Activated effector memory CD4-positive, alpha-beta T cell treated with anti-CD3 and anti-CD28 coated beads, Interleukin-2, amount 50 U/mL, for 16 hours (primary cell): Measurements from ENCODE around the gene ZNF182.
"Not testable (repeated sequence)": the region's sequence is repeated elsewhere in the genome, so short reads cannot be mapped to it uniquely, and the experiment has no call there.

Experiments
- DNase-seq: peaks from one replicate; pipeline ENCODE4 v3.0.0-alpha.2; 2020

ZNF182 gene

DNA sequence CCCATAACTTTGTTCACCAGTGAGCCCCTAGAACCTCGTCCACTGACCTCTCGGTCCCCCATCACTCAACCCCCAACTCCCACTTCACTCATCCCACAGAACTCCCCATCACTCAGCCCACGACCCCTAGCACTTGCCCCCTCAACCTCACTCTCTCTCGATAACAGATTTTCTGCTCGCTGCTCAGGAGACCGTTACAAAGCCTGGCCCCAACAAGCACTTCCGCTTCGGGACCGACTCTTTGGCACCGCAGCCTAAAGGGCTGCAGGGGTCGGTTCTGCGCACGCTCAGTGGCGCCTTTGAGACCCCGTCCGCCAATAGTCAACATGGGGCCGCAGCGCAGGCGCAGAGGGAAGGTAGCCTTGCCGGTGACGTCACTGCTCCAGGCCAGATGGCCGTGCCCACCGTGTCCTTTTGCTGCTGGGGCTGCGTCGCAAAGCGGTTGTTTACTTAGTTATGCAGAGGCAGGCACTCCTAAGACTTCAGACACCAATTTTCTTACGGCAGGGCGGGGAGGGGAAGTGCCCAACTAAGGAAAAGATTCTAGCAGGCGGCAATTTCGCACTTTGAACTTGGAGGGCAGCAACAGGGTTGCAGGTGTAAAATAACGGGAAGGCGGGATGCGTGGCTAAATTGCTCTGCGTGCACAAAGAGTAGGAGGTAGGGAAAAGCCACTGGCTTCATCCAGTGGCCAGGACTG is at the start of gene ZNF182:
ZNF182 (minus strand) TSS at position 232 of the 700 bp plus-strand sequence. CDS start 1,380 bp downstream, outside the sequence.
- DNase-seq = peak; percentile 96

DNA sequence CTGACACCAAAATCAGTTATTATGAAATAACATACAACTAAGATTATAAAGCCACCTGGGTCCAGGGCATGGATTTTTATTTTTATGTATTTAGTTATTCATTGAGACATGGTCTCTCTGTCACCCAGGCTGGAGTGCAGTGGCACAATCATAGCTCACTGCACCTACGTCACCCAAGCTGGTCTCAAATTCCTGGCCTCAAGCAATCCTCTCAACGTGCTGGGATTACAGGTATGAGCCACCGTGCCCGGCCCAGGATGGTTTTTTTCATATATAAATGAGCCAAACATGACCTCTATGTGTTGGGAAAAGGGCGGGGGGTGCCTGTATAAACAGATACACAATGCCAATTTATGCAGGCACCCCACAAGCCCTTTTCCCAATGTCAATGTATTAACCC is 43.1 kb upstream of the ZNF182 start:
- no peak for DNase-seq

DNA sequence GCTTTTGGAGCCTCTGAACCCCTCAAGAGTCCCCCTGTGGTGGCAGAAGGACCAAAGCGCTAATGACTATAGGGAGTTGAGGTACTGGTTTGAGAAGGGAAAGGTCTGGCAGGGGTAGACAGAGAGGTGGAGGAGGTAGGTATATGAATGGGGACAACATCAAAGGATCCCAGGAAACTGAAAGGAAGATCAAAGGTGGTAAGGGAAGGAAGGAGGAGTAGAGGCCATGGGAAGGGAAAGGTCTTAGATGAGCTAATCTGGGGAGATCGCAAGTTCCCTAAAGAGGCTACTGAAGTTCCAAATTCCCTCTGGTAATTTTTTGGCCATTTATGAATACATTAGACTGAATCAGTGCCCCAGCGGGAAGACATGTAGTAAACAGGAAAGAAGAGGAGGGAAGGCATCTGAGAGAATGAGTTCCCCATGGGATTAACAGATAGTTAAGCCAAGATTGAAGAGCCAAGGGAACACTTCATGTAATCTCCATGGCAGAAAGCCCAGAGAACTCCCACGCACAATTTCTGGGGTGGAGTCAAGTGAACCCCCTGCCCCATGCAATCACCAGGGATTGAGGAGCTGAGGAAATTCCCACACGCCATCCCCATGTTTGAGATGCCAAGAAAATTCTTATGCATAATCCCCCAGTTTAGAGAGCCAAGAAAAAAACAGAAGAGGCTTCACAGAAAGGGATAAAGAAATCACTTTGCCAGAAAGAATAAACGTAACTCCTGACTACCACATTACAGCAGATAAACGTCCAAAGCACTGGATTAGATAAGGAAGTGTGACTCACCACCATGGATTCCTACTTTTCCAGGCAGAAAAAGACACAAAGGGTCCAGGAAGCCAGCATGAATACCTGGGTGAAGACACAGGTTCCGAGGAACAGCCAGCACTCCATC is 41.9 kb upstream of the ZNF182 start:
- DNase-seq = no peak

DNA sequence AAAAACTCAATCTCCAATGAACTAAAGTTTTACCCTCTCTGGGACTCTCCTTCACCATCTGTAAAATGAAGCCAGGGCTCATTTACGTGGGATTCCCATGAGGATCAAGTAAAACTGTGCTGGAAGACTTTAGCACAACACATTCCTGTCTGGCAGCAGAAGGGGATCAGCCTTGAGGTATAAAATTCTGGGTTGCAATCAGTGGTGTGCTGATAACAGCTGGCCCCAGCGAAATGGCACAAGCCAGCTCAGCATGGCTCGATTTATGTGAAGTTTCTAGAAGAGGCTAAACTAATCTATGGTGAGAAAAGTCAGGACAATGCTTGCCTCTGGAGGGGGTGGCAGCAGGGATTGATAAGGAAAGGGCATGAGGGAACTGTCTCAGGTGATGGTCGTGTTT is 39.3 kb upstream of the ZNF182 start:
- DNase-seq = no peak

DNA sequence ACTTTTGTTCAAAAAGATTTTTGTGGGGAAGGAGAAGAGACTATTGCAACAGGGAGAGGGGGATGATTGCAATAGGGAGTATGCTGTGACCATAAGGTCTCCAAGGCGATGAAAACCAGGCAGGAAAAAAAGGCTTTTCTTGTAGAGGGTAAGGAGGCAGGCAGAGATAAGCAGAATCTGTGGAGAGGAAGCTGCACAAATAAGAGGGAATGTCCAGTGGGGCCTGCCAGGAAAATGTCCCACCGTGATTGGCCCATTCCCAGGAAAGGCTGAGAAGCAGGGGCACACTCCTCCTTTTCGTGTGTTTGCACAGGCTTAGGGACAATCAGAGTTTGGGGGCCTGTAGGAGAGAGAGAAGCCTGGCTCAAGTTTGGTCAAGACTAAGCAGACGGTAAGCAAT is 32.1 kb upstream of the ZNF182 start:
- no peak for DNase-seq

DNA sequence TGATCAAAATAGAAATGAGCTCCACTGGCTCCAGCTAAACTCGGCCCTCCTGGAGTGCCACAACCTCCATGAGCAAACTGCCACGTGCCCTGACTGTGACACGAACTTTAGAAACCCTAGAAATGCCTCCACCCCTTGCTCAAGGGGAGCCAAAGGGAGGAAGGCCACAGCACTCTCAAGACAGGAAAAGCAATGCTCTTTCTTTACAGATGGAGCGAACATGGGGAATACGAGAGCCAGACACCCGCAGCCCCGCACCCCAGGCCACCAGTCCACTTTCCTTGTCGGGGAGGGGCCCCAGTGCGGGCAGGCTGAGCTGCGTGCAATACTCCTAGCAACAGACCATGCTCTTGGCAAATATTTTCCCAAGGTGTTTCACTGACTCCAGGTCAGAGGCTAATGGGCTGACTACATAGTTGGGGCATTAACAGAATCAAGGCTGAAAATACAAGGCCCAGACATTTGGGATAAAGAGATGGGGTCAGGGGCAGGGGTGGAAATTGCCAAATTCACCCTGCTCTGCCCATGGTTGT is 26.9 kb upstream of the ZNF182 start:
- not testable (repeated sequence) for DNase-seq

DNA sequence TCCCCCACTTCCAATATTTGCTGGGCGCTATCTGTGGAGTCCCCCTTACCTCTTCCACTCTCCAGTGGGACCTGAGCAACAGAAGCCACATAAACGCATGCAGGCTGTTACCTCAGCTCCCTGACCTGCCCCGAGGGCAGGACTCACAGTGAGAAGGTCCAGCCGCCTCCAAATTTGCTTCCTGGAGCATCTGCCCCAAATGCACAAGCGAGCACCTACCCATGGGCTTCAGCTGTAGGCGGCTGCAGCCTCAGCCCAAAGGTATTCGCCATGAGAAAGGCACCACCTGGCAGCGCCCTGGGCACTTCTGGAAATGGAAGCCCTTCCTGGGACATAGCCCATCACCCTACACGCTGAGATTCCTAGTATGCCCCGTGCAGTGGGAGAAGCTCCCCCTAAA is 26.4 kb upstream of the ZNF182 start:
- DNase-seq = no peak

DNA sequence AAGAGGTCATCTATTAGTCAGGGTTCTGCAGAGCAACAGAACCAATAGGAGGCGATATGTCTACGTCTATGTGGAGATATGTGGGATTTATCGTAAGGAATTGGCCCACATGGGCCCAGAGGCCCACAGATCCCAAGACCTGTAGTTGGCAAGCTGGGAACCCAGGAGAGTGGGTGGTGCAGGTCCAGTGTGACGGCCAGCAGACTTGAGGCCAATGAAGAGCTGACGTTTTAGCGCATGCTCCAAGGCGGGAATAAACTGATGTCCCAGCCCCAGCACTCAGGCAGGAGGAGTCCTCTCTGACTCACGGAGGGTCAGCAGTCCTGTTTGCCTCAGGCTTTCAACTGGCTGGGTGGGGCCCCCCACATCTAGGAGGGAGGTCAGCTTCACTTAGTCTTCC is 24.3 kb upstream of the ZNF182 start:
- no peak for DNase-seq

DNA sequence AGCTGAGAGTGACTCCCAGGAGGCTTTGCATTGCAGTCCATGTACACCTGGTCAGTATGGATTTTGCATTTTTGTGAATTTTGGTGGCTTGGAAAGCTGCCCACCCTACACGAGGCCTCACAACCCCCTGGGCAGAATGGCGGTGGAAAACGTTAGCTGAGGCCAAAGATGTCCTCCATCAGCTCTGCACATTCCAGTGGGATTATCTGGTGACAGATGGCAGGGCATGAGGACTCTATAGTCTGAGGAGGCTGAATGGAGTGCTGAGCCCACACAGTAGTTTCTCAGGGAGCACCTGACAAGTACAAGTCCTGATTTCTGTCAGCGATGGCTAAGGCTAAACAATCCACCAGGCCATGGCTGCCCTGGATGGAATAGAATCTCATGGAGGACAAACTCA is 23.8 kb upstream of the ZNF182 start:
- DNase-seq = not testable (repeated sequence)

DNA sequence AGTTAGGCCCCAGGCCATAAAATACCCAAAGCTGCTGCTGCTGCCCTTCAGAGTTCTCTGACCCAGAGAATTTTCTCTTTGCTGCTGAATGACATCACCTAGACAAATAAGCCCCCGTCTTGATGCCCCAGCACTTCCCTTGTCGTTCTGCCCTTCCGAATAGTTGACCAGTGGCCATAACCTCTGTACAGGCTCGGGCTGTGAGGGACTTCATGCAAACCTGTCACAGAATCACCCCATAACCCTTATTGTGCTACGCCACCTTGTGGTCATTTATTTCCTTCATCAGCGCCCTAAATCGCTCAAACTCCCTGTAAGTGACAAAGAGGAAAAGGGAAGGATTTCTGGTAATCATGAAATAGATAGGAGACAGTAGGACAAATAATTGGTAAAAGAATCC is 21.8 kb upstream of the ZNF182 start:
- peak; percentile 69 for DNase-seq

DNA sequence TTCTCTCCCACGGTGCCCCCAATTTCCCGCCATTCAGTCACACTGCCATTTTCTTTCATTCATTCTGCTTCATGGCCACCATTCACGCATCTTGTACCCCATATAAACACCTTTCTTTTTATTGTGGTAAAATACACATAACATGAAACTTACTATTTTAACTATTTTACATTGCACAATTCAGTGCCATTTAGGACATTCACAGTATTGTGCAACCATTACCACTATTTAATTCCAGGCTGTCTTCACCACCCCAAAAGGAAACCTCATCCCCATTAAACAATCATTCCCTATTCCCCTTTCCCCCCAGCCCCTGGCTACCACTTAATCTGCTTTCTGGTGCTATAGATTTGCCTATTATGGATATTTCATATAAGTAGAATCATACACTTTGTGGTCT is 18.9 kb upstream of the ZNF182 start:
- DNase-seq = no peak

DNA sequence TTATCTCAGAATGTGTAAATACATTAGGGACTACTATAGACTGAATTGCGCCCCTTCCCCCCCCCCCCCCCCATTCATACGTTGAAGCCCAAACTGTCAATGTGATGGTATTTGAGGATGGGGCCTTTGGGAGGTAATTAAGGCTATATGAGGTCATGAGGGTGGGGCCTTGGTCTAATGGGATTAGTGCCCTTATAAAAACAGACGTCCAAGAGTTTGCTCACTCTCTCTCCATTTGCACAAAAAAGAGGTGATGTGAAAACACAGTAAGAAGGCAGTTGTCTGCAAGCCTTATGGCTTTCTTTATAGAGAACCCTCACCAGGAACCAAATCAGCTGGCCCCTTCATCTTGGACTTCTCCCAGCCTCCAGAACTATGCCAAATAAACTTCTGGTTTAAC is 18.3 kb upstream of the ZNF182 start:
- DNase-seq = no peak

DNA sequence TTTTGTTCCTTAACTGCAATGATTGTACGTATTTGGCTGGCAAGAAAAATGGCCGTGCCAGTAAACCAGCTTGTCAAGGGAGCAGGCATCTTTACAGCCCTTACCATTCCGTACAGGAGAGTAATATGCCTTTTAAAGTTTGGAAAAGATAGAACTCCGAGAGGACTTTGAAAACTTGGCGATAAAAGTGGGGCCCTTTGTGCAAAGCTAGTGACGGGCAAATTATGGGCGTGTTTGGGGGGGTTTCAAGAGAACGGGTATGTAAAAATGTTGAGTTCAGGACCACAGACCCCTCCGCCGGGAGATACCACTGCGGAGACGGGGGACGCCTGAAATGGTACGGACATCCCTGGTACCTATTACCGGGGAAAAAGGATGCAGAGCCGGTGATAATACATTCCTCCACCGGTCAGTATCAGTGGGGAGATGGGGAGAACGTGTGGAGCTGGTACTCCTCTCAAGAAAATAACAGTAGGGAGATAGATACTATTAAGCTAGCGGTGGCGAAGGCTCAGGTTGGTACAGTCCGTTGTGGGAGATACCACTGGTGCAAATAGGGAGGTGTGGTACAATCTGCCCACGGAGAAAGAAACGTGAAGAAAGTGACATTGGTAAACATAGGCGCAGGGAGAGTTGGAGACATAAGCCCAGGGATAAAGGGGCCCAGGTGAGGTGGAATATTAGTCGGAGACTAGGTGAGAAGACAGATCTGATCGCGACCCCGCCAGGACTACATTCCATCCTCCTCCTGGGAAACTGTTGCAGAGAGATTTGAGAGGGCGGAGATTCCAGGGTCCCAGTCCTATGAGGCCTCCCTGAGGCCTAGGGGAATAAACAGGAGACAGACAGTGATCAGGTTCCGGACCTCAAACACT is 17.5 kb upstream of the ZNF182 start:
- peak; percentile 88 for DNase-seq

DNA sequence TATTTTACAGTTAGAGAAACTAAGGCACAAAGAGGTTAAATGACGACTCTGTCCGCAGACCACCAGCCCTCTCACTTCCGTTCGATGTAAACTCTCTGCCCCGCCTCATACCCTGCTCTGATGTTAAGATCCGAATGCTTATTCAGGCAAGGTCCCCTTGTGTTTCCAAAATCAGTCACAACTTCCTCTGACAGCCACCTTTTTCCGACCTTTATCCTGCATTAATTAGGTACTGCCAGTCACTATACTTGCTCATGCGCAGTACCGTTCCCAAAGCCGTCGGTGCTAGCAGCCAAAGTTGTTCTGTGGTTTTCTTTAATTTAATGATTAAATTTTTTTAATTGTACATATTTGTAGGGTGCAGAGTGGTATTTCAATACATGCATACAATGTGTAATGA is 16.7 kb upstream of the ZNF182 start:
- DNase-seq = peak; percentile 70

DNA sequence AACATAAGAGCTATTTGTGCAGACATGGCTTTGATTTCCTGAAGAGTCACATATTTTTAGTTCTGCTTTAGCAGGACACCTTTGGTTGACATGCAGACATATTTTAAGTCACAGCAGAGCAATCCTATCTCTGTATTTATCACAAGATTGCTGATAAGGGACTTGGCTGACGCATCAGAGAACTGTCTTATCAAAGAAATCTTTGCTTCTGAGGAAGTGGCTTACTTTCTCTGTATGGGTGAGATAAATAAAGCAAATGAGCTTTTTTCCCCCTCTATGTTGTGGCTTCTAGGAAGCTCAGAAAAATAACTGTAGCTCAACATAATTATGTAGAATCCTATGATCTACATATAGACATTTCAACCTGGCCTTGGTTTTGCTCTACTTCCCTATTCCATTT is 16.1 kb upstream of the ZNF182 start:
- not testable (repeated sequence) for DNase-seq

DNA sequence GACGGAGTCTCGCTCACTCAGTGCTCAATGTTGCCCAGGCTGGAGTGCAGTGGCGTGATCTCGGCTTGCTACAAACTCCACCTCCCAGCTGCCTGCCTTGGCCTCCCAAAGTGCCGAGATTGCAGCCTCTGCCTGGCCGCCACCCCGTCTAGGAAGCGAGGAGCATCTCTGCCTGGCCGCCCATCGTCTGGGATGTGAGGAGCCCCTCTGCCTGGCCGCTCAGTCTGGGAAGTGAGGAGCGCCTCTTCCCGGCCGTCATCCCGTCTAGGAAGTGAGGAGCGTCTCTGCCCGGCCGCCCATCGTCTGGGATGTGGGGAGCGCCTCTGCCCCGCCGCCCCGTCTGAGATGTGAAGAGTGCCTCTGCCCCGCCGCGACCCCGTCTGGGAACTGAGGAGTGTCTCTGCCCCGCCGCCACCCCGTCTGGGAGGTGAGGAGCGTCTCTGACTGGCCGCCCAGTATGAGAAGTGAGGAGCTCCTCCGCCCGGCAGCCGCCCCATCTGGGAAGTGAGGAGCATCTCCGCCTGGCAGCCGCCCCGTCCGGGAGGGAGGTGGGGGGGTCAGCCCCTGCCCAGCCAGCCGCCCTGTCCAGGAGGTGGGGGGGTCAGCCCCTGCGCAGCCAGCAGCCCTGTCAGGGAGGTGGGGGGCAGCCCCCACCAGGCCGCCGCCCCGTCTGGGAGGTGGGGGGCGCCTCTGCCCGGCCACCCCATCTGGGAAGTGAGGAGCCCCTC is 13.0 kb upstream of the ZNF182 start:
- DNase-seq = not testable (repeated sequence)

DNA sequence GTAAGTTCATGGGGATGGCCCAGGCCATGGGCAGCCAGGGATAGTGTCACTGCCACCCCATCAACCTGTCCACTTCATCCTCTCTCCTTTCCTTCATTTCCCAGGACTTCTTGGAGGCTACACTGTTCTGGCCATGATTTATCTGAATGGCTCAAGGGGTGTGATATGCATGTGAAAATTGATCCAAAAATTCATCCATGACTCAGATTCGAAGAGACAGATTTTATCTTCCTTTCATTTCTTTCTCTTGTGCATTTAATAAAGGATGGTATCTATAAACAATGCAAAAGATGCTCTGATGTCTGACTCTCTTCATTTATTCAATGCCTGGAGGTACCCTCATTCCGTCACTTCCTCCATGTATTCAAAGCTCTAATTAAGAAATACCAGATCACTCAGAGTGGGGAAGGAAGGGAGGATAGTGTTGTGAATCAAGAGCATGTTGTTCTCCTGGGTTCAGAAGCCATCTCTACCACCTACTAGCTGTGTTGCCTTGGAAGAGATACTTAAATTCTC is 5.7 kb upstream of the ZNF182 start:
- DNase-seq = not testable (repeated sequence)

DNA sequence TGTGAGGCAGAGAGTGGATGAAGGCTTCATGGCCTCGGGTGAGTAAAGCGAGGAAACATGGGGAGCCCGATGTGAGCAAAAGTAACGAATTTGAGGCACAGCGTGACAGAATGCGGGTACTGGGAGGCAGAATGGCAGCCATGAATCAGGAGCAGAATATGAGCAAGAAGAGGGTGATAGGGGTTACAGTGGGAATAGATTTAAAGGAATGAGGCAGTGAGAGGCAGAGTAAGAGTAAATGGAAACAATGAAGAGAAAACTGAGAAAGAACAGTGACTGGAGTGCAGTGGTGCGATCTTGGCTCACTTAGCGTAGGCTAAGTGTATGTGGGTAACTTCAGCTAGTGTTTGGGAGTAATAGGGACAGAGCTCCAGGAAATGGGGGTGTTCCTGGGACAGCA is 2.9 kb upstream of the ZNF182 start, which contains the start of gene SPACA5:
SPACA5 (plus strand) TSS at position 301 of the 400 bp plus-strand sequence. CDS start 815 bp downstream, outside the sequence.
- DNase-seq = not testable (repeated sequence)

DNA sequence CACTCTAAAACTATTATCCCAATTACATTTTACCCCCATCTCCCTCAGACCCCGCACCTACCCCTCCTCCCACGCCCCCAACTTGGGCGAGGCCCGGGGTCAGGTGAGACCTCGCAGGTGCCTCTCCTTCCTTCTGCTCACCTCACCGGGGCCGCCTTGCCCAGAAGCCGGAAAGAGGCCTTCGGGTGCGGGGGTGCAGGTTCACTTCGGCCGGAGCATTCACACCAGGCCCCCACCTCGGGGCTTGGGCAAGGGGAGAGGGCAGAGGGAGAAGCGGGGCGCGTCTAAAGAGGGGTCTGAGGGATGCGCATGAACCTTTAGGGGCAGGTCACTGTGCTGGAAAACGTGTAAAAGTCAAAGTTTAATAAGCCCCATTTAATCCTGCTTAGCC is 427 bp downstream of the ZNF182 start:
- DNase-seq = peak; percentile 68

DNA sequence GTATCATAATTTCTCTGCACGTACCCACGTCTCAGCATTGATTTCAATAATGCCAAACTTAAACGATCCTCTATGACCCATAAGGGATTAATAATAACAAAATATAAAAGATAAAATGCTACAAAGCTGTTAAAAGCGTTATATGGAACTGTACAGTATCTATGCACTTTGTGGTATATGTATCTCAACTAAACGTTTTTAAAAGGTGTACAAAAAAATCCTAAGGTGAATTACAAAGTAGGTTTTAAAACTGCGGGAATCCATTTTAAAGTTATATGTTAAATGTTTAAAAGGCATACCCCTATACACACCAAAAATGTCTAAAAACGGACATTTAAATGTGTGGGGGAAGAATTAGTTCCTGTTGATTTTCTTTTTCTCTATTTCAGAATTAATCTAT is 860 bp downstream of the ZNF182 start:
- DNase-seq = no peak

DNA sequence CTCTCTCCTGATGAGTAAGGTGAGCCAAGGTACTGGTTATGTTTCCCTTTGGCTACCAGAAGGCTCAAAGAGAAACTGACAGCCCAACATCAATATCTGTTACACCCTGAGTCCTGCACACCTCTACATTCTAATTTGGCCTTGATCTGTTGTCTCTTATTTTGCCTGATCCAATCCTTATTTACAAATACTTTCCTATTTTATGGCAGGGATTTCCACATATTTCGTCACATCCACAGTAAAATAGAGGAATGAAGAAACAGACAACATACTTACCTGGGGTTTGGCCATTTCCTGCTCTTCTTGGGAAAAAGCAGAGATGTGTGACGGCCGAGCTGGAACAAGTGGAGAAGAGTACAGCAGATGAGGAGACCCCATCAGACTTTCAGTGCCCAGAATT is 1.5 kb downstream of the ZNF182 start:
- DNase-seq = no peak

DNA sequence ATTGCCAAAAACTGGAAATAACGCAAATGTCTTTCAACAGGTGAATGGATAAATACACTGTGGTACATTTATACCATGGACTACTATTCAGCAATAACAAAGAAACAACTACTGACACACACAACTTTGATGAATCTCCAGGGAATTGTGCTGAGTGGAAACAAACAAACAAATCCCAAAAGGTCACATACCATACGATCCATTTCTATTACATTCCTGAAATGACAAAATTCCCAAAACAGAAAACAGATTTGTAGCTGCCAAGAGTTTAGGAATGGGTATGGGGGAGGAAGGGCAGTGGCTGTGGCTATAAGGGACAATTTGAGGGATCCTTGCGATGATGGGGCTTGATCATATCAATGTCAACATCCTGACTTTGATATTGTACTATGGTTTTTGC is 2.5 kb downstream of the ZNF182 start:
- DNase-seq = no peak
